Lung microvascular endothelial cell (primary cell): Measurements from ENCODE around the gene TKTL1. TPM values are rescaled to one million over a fixed set of nuclear protein-coding genes. Genes with fewer than 3 reads are reported as not detected.
A peak's percentile ranks its signal among the peaks of the same experiment; 100 is the strongest.

Source experiments
- DNase-seq, 2 donors: peaks; one replicate each; pipeline versions ENCODE4 v3.0.0 to v3.0.0-alpha.2; 2010; ENCODE audit warnings: low read depth in 2 of 2
- total RNA-seq: library from RNA; depleted of rRNA; stranded (reverse); fragments of >200 nt; gene quantifications from 2 replicates; pipeline ENCODE4 v1.2.1, GENCODE V29; 2014

Gene TKTL1
- total RNA-seq, 1 donor from 2014 or later, result not detected

DNA sequence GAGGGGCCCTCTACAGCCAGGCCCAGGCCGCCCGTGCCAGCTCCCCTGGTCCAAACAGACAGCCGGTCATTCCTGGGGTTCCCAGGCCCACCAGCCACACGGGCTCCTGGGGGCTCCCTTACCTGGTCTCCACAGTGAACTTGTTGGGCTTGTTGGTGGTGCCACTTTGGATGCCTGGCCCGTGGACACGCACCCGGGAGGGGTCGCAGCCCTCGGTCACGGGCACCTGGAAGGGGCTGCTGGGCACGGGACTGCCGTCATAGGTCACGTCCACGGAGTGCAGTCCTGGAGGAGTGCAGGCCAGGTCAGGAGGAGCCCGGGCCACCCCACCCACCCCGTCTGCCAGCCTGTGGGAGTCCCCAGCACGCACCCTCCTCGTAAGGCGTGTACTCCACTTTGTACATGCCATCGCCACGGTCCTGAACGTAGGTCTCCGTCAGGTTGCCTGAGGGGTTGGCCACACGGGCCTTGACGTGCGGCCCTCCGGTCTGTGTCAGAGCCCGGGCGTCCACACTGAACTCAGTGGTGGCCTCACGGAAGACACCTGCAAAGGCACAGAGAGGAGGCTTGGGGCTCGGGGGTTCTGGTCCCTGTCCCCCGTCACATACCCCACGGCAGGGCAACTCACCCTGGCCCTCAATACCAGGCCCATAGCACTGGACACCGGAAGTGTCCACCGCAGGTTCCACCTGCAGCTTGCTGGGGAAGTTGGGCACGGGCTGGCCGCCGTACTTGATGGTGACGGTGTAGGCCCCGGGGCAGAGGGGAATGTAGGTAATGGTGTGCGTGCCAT is 64.0 kb downstream of the TKTL1 start:
- DNase-seq, result no peak

DNA sequence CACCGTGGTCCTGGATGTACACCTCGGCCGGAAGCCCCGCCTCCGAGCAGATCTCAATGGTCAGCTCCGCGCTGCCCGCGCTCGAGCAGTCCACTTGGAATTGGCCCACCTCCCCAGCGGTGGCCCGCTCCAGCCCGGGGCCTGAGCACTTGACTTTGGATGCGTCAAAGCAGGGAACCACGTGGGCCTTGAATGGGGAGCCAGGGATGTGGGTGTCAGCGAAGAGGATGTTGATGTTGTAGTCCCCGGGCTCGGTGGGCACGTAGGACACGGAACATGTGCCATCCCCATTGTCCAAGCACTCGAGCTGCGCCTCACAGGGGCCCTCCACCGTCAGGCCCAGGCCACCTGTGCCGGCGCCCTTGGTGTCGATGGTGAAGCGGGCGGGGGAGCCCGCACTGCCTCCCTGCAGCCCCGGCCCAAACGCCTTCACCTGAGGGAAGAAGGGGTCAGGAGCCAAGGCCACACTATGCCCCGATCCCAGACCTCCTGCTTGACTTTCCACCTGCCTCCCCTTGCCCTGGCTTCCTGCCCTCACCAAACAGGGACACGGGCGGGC is 64.6 kb downstream of the TKTL1 start:
- DNase-seq, result no peak

DNA sequence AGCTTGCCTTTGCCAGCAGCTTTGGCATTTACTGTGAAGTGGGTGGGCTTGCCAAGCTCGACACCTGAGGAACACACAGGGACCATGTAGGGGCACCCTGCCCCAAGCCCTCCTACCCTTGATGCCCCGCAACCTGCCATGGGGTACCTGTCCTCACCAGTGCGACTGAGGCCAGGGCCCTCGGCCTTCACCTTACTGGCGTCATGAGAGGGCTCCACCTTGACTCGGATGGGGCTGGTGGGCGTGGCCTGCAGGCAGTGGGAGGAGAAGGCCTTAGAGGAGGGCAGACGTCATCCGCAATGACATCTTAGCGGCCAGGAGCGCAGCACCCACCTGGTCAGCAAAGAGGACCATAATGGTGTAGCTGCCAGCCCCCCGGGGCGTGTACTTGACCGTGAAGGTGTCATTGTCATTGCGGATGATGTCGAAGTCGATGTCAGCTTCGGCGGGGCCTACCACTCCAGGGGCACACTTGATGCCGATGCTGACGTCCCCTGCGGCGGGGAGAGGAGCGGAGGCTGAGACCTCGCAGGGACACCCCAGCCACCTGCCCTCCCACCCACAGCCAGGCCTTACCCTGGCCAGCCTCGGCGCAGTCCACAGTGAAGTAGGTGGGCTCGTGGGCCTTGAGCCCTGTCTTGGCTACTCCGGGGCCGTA is 66.6 kb downstream of the TKTL1 start:
- no peak for DNase-seq

DNA sequence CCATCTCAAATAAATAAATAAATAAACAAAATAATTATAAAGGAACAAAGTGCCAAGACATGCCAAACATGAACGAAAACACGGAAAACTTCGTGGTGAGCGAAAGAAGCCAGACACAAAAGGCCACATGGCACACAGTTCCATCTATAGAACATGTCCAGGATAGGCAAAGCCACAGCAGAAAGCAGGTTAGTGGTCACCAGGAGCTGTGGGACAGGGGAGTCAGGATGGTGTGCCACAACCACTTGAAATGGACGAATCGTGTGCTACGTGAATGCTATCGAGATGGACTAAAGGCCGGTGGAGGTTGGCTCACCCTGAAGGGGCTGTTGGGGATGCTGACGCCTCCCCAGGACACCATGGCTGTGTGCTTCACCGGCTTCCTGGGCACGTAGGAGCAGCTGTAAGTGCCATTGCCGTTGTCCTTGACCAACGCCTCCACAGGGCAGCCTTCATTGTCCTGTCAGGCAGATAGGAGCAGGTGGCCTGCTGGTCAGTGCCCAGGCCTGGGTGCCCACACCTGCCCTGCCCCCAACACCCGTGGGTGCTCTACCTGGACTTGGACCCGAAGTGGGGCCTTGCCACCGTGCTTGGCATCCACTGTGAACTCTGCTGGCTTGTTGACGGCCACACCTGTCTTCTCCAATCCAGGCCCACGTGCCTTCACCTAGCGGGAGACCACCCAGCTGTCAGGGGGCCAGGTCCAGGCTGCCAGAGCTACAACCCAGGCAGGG is 68.3 kb downstream of the TKTL1 start:
- no peak for DNase-seq

DNA sequence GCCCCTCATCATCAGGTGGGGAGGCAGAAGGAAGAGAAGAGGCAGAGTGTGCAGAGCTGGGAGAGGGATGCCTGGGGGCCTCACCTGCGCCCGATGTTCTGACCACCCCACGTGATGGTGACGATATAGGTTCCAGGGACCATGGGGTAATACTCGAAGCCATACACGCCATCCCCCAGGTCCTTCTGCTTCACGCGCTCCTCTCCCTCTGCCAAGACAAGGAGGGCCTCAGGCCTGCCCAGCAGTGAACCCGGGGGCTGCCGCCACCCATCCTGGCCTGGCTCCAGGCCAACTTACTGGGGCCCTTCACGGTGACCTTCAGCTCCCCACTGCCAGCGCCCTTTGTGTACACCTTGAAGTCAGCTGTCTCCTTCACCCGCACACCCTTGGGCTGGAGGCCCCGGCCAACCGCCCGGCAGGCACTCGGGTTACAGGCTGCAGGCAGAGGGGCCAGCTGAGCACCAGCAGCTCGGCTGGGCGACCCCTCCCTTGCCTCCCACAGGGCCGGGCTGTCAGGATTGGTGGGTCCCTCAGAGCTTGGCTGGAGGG is 69.5 kb downstream of the TKTL1 start:
- no peak for DNase-seq

DNA sequence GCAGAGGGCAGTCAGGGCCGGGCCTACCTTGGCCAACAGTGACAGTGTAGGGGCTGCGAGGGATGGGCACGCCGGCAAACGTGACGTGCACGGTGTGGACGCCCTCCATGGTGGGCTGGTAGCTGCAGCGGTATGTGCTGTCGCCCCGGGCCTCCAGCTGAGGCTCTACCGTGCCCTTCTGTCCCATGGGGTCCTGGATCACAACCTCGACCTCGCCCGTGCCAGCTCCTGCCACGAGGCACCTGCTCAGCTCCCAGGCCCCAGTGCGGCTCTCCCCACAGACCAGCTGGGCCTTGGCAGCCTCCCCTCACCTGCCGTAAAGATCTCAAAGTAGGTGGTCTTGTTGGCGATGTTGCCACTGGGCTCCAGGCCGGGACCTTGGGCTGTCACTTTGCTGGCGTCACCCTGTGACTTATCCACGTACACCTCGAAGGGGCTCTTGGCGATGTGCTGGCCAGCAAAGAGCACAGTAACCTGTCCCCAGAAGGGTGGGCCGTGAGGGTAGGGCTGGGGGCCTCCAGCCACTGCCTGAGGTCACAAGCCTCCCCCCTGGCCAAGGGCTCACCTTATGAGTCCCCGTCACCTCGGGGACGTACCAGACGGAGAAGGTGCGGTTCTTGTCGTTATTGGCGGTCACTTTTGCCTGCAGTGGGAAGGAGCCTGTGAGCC is 70.5 kb downstream of the TKTL1 start:
- no peak for DNase-seq

DNA sequence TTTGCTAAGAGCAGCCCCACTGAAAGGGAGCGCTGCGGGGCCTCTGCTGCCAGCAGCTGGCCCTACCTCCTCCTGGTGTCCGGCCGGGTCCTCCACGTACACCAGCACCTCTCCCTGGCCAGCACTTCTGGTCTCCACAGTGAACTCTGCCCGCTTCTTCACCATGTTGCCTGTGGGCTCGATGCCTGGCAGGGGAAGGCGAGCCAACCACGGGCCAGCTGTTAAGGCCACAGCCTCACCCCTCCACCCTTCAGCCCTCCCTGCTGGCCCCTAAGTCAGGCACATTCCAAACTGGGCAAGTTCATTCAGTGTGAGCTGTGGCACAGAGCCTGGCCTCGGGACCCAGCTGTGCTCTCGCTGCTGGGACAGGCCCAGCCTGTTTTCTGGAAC is 71.1 kb downstream of the TKTL1 start:
- DNase-seq, result no peak

DNA sequence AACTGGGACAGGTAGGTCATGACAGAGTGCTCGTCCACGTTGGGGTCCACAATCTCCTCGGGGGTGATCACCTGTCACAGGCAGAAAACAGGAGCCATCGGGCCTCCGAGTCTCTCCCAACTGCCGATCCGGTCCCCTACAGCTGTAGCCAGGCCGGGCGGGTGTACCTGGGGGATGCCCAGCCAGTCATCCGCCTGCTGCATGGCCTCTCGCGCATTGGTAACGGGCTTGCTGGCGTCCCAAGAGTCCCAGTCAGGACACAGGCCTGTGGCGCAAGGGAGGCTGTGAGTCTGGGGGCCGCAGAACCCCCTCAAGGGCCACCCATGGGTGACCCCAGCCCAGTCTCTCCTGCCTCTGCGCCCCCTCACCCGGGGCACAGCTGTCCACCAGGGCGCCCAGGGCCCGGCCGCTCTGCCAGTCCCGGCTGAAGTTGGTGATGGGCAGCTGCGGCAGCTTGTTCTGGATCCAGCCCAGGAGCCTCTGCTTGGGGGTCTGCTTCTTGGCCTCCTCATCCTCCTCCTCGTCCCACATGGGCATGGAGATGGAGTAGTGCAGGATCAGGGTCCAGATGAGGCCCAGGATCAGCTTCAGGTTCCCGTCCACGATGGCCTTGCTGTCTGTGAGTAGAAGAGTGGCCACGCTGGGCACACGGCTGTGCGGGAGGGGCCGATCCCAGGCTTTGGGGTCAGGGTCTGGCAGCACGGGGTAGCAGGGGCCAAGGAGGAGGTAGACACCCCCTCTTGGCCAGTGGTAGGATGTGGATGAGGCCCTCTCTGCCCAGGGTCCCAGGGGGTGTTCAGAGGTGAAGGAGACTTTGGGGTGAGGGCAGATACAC is 72.1 kb downstream of the TKTL1 start:
- DNase-seq, result no peak

DNA sequence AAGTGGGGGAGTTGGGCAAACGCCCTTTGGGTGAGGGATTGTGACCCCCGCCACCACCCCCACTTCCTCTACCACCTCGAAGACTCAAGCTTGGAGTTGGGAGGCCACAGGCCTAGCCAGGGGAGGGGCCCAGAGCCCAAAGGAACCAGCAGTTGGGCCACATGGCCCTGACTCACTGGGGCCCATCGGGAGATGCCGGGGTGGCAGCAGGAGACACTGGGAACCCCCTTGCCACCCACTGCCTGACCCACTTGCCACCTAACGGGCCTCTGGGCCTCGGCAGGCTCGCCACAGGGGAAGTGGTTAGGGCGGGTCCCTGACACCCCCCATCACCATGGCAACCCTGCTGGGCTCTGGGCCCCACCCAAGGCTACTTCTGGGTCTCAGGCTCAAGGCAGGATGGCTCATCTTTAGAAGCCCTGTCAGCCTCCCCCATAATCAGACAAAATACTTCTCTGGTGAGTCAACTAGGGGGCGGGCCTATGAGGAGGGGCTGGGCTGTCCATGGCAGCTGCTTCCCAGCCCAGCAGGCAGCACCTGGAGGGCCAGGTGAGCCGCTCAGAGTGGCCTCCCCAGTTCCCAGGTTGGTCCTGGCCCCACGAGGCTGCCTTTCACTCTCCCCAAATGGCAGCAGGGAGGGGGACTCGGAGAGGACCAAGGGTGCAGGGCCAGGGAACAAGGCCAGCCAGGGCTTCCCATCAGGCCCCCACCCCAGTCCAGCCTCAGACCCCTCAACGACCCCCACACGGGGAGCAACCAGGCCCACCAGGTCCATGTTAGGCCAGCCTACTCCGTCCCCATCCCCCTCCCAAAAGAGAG is 73.2 kb downstream of the TKTL1 start:
- DNase-seq, result peak; percentile 70 to 88

DNA sequence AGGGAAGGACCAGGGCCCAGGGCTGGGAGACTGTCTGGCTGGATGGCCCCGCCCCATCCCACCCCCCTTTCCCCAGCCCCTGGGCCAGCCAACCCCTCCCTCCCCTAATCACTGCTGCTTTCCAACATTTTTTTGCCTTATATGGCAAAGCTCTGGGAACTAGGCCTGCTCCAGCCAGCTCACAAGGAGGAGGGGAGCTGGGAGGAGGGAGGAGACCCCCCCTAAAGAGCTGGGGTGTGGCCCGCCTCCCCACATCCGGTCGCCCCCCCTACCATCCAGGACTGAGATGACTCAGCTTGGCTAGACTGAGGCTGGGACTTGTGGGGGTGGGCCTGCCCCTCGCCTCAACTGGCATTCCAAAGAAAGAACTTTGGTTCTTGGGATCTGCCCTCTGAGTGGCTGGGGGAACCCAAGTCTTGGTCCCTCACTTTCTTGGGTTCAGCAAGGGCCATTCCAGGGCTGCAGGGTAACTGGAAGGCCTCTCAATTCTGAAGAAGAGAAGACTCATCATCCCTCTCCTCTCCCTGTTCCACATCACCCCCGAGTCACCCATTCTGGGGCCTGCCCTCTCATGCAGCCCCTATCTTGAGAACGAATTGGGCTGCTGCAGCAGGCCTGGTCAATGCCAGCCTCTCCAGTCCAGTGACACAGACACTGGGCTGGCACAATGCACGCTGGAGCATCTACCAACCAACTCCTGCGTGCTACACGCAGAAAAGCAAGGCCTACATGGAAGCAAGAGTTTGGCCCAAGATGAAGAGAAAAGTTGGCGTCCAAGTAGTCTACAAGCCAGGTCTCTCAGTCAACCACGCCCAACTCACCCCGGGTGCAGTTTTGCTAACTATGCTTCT is 74.1 kb downstream of the TKTL1 start:
- DNase-seq, result peak; percentile 92 to 95

DNA sequence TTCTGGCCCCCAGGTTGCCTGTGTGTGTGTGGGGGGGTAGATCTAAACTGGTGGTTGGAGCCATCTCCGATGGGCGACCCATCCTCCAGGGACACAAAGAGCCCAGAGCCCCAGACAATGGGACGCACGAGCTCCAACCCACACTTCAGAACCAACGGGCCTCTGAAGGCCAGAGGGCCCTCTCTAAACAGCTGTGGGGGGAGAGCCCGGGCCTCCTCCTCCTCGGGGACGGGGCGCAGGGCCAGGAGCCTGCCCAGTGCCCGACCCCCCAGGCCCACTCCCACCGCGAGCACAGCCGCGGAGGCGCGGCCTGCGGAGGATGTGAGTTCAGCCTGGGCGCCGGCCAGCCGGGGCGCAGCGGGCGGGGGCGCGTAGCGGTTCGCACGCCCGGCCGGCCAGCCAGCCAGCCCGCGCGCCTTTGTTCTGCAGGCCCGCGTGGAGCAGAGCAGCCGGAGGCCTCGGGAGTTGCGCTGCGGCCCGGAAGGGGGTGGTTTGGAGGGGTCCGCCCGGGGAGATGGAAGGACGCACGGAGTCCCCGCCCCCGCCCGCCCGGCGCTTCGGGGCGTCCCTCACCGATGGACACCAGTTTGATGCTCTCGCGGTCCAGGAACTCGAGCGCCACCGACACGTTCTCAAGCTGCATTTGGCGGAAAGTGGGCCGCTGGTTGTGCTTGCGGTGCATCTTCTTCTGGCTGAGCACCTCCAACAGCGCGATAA is 74.9 kb downstream of the TKTL1 start:
- peak; percentile 43 to 81 for DNase-seq

DNA sequence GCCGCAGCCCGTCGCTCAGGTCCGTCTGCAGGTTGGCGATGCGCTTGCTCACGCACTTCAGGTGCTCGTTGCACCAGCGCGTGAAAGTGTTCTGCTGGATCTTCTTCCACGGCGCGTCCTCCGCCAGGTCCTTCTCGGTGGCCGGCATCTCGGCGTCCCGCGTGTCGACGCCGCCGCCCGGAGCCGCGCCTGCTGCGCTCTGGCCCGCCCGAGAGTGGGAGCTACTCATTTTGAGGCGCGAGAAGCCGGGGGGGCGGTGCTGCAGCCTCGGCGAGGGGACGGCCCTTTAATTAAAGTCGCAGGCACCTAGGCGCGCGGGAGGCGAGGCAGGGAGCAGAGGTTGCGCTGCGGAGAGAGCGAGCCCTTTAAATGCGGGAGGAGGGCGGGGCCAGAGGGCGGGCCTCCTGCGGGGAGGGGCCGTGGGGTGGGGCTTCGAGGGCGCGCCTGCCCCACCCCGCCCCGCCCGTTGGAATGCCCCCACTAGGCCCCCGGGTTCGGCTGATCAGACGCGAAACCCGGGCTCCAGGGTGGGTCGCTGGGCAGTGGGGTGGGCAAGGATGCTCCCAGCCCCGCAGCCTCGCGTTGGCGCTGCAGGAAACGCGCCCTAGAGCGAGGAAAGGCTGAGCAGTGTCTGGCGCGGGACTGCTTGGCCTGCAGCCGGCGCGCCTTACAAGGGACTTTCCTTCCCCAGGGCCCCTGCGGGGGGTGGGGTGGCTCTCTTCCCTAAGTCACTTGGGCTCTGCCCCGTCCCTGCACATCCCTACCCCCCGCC is 75.6 kb downstream of the TKTL1 start:
- peak; percentile 94 to 95 for DNase-seq

DNA sequence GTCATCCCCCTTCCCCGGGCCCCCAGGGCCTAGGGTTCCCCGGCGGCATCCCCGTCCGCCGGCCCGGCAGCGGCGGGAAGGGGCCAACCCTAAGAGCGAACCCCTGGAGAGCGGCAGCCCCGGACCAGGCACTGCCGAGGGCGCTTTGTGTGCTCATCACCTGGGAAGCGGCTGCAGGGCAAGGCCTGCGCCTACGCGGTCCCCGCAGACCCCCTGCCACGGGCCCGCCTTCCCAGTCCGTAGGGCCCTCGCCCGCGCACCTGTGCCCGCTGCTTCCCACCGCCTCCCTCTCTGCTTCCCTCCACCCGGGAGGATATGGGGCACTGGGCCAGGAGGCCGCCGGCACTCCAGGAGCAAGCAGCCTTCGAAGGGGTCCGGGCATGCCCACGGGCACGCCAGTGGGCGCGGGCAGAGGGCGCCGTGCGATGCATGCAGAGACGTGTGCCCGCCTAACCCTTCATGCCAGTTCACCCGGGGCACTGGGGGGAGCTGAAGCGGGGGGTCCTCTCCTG is 76.2 kb downstream of the TKTL1 start:
- DNase-seq, result no peak

DNA sequence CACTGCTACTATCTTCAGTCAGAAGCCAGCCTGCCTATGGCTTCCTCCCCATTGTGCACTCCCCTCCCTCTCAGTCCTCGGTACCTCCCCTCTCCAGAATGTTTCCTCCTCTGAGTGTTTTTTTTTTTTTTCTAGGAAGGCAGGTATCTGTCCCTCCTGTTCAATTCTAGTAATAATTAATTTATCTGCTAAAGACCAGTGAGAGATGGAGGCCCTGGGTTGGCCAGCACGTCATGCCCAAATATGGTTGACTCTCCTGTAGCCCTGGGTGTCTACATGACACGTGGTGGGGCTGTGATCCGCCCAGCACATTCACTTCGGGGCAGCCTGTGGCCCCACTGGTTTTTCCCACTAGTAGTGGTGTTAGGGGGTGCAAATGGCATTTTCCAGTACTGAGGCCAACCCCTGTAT is 77.0 kb downstream of the TKTL1 start:
- DNase-seq, result no peak

DNA sequence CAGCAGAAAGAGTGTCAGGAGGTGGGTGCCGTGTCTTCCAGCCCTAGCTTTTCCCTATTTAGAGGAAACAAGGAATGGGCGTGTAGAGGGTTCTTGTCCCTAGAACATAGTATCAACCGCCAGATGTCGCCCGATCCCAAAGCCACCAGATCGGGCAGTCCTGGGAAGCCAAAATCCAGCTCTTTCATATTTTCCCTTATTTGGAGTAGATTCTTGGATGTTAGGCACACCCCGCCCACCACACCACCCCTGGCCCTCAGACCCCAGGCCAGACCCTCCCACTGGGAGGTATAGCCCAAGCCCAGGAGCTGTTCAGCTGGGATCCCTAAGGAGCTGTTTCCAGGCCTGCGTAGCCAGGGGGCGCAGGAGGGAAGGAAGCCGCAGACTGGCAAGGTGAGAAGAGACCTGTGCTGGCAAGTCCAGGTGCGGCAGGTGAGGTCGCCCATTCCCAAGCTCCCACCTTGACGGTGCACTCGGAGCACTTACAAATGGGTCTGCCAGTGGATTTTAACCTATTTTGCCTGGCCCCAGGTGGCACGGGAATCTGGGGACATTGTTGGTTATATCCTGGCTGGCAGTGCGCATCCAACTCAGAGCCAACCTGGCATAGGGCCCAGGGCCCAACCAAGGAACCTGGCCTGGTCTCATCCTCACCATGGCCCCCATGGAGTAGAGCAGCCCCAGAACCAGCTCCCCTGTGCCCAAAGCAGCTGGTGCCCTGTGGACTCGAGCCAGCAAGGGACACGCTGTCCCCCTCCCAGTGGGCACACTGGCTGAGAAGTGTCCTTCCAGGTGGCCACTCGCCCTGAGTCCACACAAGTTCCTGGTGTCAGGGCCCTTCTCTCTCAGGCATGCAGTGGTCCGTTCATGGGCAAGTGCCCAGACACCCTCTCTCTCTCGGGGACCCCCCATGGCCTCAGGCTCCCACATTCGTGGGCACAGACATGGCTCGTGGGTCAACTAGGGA is 78.0 kb downstream of the TKTL1 start:
- peak; percentile 72 to 73 for DNase-seq
